SK-N-SH treated with all-trans-retinoic acid at 6 μM for 48 hours (cell line): ENCODE data around the gene UROD.
"Not testable (repeated sequence)": the region's sequence is repeated elsewhere in the genome, so short reads cannot be mapped to it uniquely, and the experiment has no call there.

ENCODE experiments used
- ATAC-seq: fragments of 200-7000 bp; cut with Tn5 transposase; 3 replicates; pipeline ENCODE4 v1.9.1; 2020; ENCODE audit warnings: mild to moderate bottlenecking, moderate library complexity
- BACH2 ChIP-seq: fragments of 250-450 bp; sonication (Bioruptor Pico); IDR thresholded peaks from 2 replicates; pipeline ENCODE4 v1.9.0; 2021; ENCODE audit warnings: mild to moderate bottlenecking, borderline replicate concordance
- CREB5 ChIP-seq: fragments of 250-450 bp; sonication (Bioruptor Pico); IDR thresholded peaks from 2 replicates; pipeline ENCODE4 v1.5.1; 2020; ENCODE audit warnings: low read depth, mild to moderate bottlenecking, moderate library complexity
- CSRNP3 ChIP-seq: fragments of 250-450 bp; sonication (Bioruptor Pico); IDR thresholded peaks from 2 replicates; pipeline ENCODE4 v1.5.1; 2021; ENCODE audit warnings: mild to moderate bottlenecking, moderate library complexity
- ESRRG ChIP-seq: fragments of 250-450 bp; sonication (Bioruptor Pico); IDR thresholded peaks from 2 replicates; pipeline ENCODE4 v1.6.1; 2021; ENCODE audit warnings: mild to moderate bottlenecking
- ISL1 ChIP-seq: fragments of 250-450 bp; sonication (Bioruptor Pico); IDR thresholded peaks from 2 replicates; pipeline ENCODE4 v2.1.2; 2022; ENCODE audit warnings: mild to moderate bottlenecking, moderate library complexity
- OSR1 ChIP-seq: fragments of 250-450 bp; sonication (Bioruptor Pico); IDR thresholded peaks from 2 replicates; pipeline ENCODE4 v1.8.0; 2022; ENCODE audit warnings: moderate library complexity, mild to moderate bottlenecking, inconsistent platforms
- PPARA ChIP-seq: fragments of 250-450 bp; sonication (Bioruptor Pico); IDR thresholded peaks from 2 replicates; pipeline ENCODE4 v1.5.0; 2020; ENCODE audit warnings: mild to moderate bottlenecking, borderline replicate concordance
- RARB ChIP-seq: fragments of 250-450 bp; sonication (Bioruptor Pico); IDR thresholded peaks from 2 replicates; pipeline ENCODE4 v1.8.0; 2021; ENCODE audit warnings: mild to moderate bottlenecking, moderate library complexity
- SNAI2 ChIP-seq: fragments of 250-450 bp; sonication (Bioruptor Pico); IDR thresholded peaks from 2 replicates; pipeline ENCODE4 v1.5.0; 2020; ENCODE audit warnings: mild to moderate bottlenecking, moderate library complexity
- TCF4 ChIP-seq: fragments of 250-450 bp; sonication (Bioruptor Pico); IDR thresholded peaks from 2 replicates; pipeline ENCODE4 v1.8.0; 2021; ENCODE audit warnings: mild to moderate bottlenecking, moderate library complexity, borderline replicate concordance
- TOX ChIP-seq: fragments of 250-450 bp; sonication (Bioruptor Pico); IDR thresholded peaks from 2 replicates; pipeline ENCODE4 v1.8.0; 2021; ENCODE audit warnings: mild to moderate bottlenecking, moderate library complexity, borderline replicate concordance
- ZC3H10 ChIP-seq: fragments of 250-450 bp; sonication (Bioruptor Pico); IDR thresholded peaks from 2 replicates; pipeline ENCODE4 v1.5.1; 2021; ENCODE audit warnings: mild to moderate bottlenecking, moderate library complexity
- ZFP3 ChIP-seq: fragments of 250-450 bp; sonication (Bioruptor Pico); IDR thresholded peaks from 2 replicates; pipeline ENCODE4 v1.5.0; 2020; ENCODE audit warnings: mild to moderate bottlenecking, moderate library complexity
- ZNF565 ChIP-seq: fragments of 450-650 bp; formaldehyde crosslinking; conservative IDR thresholded peaks from 2 replicates; pipeline ENCODE4 v1.5.0; 2020; ENCODE audit warnings: low read depth, mild to moderate bottlenecking, moderate library complexity
- ZNF70 ChIP-seq: fragments of 450-650 bp; formaldehyde crosslinking; IDR thresholded peaks from 2 replicates; pipeline ENCODE4 v1.5.0; 2020; ENCODE audit warnings: mild to moderate bottlenecking, moderate library complexity
- ZNF8 ChIP-seq: fragments of 450-650 bp; formaldehyde crosslinking; IDR thresholded peaks from 2 replicates; pipeline ENCODE4 v1.5.0; 2020; ENCODE audit warnings: mild to moderate bottlenecking, moderate library complexity
- TF ChIP-seq, protein P1 (sequence below): fragments of 250-450 bp; sonication (Bioruptor Pico); IDR thresholded peaks from 2 replicates; pipeline ENCODE4 v1.8.0; 2021; ENCODE audit warnings: low read depth, mild to moderate bottlenecking, moderate library complexity, borderline replicate concordance
- TF ChIP-seq, protein P2 (sequence below): fragments of 250-450 bp; sonication (Bioruptor Pico); IDR thresholded peaks from 2 replicates; pipeline ENCODE4 v1.5.0; 2020; ENCODE audit warnings: mild to moderate bottlenecking, moderate library complexity

The UROD gene

DNA sequence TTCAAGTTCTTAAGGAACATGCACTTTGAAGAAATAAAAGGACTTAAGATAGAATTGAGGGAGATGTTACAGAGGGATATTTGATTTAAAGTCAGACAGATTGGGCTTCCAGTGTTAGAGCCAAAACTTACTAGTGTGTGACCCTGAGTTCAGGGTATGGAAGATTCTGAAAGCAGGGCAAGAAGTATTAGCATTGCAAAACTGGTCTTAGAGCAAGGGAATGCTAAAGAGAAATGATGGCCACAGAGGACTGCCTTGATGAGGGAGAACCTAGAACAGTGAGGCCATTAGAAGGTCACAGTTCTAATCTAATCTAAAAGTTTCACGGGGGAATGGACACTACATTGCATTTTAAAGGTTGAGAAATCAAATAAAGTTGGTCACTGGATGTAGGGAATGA lies 45.5 kb downstream of the UROD start (continued):
- TF ChIP-seq, protein P1, sequence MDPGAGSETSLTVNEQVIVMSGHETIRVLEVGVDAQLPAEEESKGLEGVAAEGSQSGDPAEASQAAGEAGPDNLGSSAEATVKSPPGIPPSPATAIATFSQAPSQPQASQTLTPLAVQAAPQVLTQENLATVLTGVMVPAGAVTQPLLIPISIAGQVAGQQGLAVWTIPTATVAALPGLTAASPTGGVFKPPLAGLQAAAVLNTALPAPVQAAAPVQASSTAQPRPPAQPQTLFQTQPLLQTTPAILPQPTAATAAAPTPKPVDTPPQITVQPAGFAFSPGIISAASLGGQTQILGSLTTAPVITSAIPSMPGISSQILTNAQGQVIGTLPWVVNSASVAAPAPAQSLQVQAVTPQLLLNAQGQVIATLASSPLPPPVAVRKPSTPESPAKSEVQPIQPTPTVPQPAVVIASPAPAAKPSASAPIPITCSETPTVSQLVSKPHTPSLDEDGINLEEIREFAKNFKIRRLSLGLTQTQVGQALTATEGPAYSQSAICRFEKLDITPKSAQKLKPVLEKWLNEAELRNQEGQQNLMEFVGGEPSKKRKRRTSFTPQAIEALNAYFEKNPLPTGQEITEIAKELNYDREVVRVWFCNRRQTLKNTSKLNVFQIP, result no peak
- TF ChIP-seq CREB5, result no peak
- TF ChIP-seq SNAI2, result no peak
- TF ChIP-seq ESRRG (CRISPR knock-in tag), result no peak
- no peak for TF ChIP-seq TOX

DNA sequence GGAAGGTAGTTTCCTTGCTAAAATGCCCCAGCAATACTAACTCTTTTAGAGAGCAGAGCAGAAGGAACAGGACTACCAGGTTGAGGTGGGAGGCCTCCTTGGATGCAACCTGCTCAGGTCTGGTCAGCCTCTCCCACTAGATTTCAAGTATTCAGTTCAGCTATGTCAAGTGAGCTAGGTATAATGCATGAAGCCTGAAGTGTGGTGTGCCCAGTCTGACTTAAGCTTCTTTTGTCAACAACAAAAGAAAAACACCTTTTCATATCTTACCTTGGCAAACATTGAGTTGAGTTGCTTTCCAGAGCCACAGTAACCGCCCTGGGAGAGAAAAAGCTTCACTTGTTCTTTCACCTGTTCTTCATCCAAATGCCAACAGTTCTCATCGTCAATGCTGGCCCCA lies 47.8 kb downstream of the UROD start:
- ATAC-seq, result no peak

DNA sequence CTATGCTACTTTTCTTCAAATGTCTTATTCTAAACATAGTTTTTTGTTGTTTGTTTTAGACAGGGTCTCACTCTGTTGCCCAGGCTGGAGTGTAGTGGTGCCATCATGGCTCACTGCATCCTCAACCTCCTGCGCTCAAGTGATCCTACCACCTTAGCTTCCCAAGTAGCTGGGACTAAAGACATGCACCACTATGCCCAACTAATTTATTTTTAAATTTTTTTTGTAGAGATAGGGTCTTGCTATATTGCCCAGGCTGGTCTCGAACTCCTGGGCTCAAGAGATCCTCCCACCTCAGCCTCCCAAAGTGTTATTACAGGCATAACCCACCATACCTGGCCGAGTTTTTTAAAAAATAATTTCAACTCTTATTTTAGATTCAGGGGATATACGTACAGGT lies 50.4 kb downstream of the UROD start:
- ATAC-seq, result not testable (repeated sequence)

More for the DNA sequence above, 47.8 kb downstream of the UROD start:
- TF ChIP-seq ESRRG (CRISPR knock-in tag) (no peak), ISL1 (no peak), OSR1 (CRISPR knock-in tag) (no peak), ZNF565 (CRISPR knock-in tag) (no peak), ZNF70 (CRISPR knock-in tag) (no peak), CSRNP3 (CRISPR knock-in tag) (no peak), PPARA (CRISPR knock-in tag) (no peak), RARB (CRISPR knock-in tag) (no peak), TCF4 (CRISPR knock-in tag) (no peak), BACH2 (CRISPR knock-in tag) (no peak), ZFP3 (CRISPR knock-in tag) (no peak), CREB5 (no peak), ZNF8 (CRISPR knock-in tag) (no peak)
- TF ChIP-seq, protein P2, sequence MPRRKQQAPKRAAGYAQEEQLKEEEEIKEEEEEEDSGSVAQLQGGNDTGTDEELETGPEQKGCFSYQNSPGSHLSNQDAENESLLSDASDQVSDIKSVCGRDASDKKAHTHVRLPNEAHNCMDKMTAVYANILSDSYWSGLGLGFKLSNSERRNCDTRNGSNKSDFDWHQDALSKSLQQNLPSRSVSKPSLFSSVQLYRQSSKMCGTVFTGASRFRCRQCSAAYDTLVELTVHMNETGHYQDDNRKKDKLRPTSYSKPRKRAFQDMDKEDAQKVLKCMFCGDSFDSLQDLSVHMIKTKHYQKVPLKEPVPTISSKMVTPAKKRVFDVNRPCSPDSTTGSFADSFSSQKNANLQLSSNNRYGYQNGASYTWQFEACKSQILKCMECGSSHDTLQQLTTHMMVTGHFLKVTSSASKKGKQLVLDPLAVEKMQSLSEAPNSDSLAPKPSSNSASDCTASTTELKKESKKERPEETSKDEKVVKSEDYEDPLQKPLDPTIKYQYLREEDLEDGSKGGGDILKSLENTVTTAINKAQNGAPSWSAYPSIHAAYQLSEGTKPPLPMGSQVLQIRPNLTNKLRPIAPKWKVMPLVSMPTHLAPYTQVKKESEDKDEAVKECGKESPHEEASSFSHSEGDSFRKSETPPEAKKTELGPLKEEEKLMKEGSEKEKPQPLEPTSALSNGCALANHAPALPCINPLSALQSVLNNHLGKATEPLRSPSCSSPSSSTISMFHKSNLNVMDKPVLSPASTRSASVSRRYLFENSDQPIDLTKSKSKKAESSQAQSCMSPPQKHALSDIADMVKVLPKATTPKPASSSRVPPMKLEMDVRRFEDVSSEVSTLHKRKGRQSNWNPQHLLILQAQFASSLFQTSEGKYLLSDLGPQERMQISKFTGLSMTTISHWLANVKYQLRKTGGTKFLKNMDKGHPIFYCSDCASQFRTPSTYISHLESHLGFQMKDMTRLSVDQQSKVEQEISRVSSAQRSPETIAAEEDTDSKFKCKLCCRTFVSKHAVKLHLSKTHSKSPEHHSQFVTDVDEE, result no peak

GRCh38 chr1:45065083-45065482 lies 53.0 kb downstream of the UROD start:
- TF ChIP-seq SNAI2, result no peak
- no peak for TF ChIP-seq ZC3H10
- no peak for ATAC-seq
